ENCODE measurements around the gene ACLY.

ACLY gene

DNA sequence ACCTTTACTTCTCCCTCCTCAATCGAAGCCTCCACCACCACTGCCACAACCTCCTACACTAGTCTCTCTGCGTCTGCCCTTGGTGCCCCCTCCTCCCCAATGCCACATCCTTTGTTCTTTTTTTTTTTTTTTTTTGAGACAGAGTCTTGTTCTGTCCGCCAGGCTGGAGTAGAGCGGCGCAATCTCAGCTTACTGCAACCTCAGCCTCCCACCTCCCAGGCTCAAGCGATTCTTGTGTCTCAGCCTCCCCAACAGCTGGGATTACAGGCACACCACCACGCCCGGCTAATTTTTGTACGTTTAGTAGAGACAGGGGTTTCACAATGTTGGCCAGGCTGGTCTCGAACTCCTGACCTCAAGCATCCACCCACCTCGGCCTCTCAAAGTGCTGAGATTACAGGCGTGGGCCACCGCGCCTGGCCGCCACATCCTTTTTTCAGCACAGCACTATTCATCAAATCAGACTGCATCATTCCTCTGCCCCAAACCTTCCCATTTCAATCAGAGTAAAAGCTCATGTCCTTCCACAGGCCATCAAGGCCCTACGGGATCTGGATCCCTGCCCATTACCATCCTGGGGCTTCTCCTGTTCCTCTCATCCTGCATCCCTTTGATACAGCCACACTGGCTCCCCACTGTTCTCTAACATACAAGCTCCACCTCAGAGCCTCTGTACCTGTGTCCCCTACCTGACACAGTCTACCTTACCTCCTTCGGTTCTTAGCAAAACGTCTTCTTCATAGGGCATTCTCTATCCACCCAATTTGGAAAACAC is 55.5 kb downstream of the ACLY start:
- TF ChIP-seq, protein P1, sequence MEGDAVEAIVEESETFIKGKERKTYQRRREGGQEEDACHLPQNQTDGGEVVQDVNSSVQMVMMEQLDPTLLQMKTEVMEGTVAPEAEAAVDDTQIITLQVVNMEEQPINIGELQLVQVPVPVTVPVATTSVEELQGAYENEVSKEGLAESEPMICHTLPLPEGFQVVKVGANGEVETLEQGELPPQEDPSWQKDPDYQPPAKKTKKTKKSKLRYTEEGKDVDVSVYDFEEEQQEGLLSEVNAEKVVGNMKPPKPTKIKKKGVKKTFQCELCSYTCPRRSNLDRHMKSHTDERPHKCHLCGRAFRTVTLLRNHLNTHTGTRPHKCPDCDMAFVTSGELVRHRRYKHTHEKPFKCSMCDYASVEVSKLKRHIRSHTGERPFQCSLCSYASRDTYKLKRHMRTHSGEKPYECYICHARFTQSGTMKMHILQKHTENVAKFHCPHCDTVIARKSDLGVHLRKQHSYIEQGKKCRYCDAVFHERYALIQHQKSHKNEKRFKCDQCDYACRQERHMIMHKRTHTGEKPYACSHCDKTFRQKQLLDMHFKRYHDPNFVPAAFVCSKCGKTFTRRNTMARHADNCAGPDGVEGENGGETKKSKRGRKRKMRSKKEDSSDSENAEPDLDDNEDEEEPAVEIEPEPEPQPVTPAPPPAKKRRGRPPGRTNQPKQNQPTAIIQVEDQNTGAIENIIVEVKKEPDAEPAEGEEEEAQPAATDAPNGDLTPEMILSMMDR (IDR thresholded peaks at IDR 0.05): no peak

DNA sequence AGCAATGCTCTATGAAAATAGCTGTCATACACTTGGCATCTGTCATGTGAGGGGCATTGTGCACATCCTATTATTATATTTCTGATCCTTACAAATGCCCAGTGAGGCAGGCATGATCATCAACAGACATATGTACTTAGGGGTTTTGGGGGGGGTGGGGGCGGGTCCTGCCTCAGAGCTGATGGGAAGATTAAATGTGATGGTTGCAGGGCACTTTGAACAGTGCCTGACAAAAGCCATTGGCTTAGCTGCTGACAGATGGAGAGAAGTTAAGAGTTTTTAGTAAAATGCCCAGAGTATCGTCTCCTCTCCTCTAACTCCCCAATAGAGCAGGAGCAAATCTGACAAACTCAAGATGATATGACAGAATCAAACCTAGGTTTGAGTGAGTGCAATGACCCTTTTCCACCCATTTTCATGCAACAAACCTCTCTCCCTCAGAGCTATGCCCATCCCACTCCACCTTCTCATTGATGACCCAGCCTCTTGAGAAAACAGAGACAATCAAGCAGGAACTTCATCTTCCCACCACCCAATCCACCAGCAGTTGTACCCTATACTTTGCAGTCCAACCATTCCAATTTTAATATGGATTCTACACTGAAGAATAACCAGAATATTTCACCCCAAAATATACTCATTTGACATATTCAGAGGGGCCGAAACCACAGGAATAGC is 58.4 kb downstream of the ACLY start:
- TF ChIP-seq, protein P1 (IDR thresholded peaks at IDR 0.05): no peak

DNA sequence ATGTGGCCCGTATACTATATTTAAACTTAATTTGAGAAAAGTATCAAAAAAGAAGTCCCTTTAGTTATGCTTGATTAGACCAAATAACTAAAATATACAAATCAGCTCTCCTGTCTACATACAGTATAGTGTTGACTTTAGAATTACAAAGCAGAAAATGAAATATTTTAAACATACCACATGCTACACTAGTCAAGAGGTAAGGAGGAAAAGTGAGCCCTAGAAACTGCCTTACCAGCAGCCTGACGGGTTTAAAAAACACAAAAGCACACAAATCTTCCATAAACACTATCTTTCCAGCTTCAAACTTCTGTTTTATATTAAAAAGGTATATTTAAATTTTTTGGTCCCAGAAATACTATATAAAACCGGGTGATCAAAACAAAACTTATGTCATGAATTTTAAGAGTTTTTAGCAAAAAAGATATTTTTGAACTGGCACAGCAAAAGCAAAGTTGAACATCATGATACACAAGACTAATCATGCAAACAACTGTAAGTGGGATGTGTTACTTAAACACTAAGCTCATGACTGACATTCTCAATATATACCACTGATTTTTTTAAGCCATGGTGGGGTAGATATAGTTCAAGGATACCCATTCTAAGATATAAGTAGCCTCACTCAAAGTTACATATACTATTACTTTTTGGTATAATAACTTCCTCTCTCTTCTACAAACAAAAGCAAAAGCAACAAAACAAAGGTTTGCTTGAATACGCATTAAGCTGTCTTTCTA is 69.3 kb downstream of the ACLY start:
- TF ChIP-seq, protein P1 (IDR thresholded peaks at IDR 0.05): no peak

DNA sequence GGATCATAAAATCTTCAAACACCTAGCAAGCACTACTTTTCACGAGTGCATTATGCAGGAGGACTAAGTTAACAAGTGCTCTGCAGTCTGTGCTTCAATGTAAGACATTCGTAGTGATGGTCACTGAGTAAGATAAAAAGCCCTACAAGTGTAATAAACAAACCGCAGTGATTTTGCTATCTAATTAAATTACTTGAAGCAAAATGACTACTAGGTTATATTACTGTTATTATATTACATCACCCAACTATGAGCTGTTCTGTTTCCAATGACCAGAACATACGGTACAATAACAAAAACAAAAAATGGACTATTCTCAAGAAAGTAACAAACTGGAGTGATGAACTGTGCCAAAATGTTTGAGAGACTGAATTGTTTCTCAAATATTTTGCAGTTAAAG is 70.0 kb downstream of the ACLY start:
- TF ChIP-seq, protein P1 (IDR thresholded peaks at IDR 0.05): no peak

DNA sequence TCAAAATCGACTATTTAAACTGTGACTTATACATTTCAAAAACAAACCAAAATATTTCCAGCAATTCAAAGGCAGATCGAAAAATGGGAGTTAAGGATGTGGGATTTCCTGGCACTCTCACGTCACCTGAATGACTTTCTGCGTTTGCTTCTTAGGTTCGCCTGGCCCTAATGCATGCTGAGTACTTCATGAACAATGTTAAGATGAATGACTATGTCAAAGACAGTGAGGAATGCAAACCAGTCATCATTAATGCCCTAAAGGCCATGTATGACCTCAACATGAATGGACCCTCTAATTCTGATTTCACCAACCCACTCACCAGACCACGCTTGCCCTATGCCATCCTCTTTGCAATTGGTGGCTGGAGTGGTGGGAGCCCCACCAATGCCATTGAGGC is 73.8 kb downstream of the ACLY start:
- TF ChIP-seq, protein P1 (IDR thresholded peaks at IDR 0.05): no peak

DNA sequence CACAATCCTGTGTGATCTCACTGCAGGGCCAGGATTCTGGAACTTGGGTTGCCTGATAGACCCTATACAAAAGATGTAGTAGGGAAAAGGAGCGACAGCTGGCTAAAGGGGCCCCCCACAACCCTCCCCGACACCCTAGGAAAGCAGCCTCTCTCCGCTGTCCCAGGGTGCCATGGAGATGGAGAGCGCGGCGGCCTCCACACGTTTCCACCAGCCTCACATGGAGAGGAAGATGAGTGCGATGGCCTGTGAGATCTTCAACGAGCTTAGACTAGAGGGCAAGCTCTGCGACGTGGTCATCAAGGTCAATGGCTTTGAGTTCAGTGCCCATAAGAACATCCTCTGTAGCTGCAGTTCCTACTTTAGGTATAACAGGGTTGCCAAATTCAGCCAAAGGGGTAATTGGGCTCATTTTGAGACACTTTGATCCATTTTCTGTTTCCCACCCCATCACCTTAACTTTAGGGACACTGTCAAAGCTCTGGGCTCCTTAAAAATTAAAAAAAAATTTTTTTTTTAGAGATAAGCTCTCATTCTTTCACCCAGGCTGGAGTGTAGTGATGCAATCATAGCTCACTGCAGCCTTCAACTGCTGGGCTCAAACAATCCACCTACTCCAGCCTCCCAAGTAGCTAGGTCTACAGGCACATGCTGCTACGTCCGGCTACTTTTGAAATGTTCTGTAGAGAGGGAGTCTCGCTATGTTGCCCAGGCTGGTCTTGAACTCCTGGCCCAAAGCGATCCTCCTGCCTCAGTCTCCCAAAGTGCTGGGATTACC is 80.8 kb downstream of the ACLY start, which contains the start of gene KLHL10:
KLHL10 (plus strand) TSS at position 65 of the 778 bp plus-strand sequence; CDS start at position 173, 108 bp downstream.
- TF ChIP-seq, protein P1 (IDR thresholded peaks at IDR 0.05): no peak
